Cardiac muscle cell (in vitro differentiated cells and primary cell): Measurements from ENCODE around the gene TAPT1. TPM values are rescaled to one million over a fixed set of nuclear protein-coding genes. Genes with fewer than 3 reads are reported as not detected.

Experiments
- DNase-seq, 2 donors: peaks; one replicate each; pipeline versions ENCODE4 v3.0.0 to v3.0.0-alpha.2; 2010 to 2017; ENCODE audit warnings: low read depth in 1 of 2, low spot score in 1 of 2
- H3K27ac ChIP-seq: fragments of 200-600 bp; sonication (generic); 2 replicates; pipeline ENCODE4 v1.5.1; 2016
- H3K27me3 ChIP-seq: fragments of 200-600 bp; sonication (generic); 2 replicates; pipeline ENCODE4 v1.6.0; 2016; ENCODE audit warnings: control low read depth
- H3K36me3 ChIP-seq: fragments of 200-600 bp; sonication (generic); 2 replicates; pipeline ENCODE4 v1.5.1; 2016; ENCODE audit warnings: control low read depth
- H3K4me1 ChIP-seq: fragments of 200-600 bp; sonication (generic); 2 replicates; pipeline ENCODE4 v1.8.1; 2017; ENCODE audit warnings: low read depth, mild to moderate bottlenecking, mixed run types
- H3K4me3 ChIP-seq: fragments of 200-600 bp; sonication (generic); 2 replicates; pipeline ENCODE4 v1.5.1; 2016; ENCODE audit warnings: mild to moderate bottlenecking
- H3K9me3 ChIP-seq: fragments of 200-600 bp; sonication (generic); 2 replicates; pipeline ENCODE4 v1.5.1; 2017; ENCODE audit warnings: low read depth, mild to moderate bottlenecking, control low read depth
- polyA plus RNA-seq: library from polyadenylated mRNA; unstranded; fragments of >200 nt; fragmentation: Nextera tagmentation; extraction: Ambion mirVana; gene quantifications from 2 replicates; pipeline ENCODE4 v1.2.1, GENCODE V29; 2016
- total RNA-seq: library from RNA; depleted of rRNA; stranded (reverse); fragments of >200 nt; gene quantifications from 2 replicates; pipeline ENCODE4 v1.2.3, GENCODE V29; 2016
- TF ChIP-seq, protein P1 (sequence below): IDR thresholded peaks from 2 replicates; pipeline ENCODE4 v1.5.1; 2012; ENCODE audit warnings: low read depth, mild to moderate bottlenecking, low read length

The TAPT1 gene
- total and polyA plus RNA-seq, 2 experiments from 2014 or later = 9.8 to 16.9 TPM

DNA sequence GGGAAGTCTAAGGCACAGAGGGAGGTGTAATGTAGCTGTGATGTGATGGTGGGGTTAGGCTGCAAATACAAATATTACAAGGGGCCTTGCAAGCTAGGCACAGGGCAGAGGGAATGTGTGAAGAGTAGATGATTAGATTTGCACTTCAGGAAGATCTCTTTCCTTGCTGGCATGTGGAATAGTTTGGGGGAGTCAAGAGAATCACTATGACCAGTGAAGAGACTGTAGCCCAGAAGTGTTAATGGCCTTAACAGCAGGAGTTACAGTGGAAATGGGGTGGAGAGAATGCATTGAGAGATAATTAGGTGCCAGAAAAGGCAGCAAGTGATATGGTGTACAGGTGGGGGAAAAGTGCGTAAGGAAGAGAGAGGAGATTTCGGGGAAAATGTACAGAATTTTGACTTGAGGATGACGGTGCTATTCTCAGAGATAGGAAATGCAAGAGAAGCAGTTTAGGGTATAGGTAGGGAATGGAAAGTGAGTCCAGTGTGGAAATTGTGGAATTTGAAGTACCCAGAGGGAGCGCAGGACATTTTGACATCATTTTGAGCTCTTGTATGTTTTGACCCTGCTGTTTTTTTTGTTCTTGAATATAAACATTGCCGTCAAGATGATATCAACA lies 10.2 kb upstream of the TAPT1 start:
- no peaks in the 10 kb centered on the region for H3K27me3 ChIP-seq
- no peak overlapping the region for H3K4me3 ChIP-seq
- no peak overlapping the region for H3K27ac ChIP-seq
- H3K36me3 ChIP-seq = no peaks in the 10 kb centered on the region
- DNase-seq = no peak
- no peaks in the 10 kb centered on the region for H3K9me3 ChIP-seq
- H3K4me1 ChIP-seq = no peaks in the 10 kb centered on the region
- TF ChIP-seq, protein P1, sequence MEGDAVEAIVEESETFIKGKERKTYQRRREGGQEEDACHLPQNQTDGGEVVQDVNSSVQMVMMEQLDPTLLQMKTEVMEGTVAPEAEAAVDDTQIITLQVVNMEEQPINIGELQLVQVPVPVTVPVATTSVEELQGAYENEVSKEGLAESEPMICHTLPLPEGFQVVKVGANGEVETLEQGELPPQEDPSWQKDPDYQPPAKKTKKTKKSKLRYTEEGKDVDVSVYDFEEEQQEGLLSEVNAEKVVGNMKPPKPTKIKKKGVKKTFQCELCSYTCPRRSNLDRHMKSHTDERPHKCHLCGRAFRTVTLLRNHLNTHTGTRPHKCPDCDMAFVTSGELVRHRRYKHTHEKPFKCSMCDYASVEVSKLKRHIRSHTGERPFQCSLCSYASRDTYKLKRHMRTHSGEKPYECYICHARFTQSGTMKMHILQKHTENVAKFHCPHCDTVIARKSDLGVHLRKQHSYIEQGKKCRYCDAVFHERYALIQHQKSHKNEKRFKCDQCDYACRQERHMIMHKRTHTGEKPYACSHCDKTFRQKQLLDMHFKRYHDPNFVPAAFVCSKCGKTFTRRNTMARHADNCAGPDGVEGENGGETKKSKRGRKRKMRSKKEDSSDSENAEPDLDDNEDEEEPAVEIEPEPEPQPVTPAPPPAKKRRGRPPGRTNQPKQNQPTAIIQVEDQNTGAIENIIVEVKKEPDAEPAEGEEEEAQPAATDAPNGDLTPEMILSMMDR = no peak

DNA sequence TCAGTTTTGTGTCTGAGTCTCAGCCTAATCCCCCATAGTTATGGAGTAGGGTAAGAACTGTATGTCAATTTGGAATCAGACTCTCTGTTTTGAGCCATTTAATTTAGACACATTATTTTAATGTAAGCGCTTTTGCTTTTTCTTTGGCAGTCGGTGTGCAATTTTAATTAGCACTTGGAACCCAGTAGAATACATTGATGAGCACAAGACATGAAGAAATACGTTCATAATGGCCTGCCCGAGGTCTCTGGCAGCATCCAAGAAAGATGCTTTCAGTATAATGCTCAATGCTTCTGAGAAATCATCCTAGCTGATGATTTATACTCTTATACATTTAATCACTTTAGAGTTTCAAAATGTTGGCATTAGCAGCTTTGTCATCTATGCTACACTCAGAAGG lies 8.9 kb upstream of the TAPT1 start:
- Histone ChIP-seq H3K9me3 (no peaks in the 10 kb centered on the region), H3K36me3 (no peaks in the 10 kb centered on the region), H3K27ac (no peak overlapping the region), H3K4me3 (no peak overlapping the region), H3K4me1 (no peaks in the 10 kb centered on the region), H3K27me3 (no peaks in the 10 kb centered on the region)
- no peak for DNase-seq
- TF ChIP-seq, protein P1 = no peak

DNA sequence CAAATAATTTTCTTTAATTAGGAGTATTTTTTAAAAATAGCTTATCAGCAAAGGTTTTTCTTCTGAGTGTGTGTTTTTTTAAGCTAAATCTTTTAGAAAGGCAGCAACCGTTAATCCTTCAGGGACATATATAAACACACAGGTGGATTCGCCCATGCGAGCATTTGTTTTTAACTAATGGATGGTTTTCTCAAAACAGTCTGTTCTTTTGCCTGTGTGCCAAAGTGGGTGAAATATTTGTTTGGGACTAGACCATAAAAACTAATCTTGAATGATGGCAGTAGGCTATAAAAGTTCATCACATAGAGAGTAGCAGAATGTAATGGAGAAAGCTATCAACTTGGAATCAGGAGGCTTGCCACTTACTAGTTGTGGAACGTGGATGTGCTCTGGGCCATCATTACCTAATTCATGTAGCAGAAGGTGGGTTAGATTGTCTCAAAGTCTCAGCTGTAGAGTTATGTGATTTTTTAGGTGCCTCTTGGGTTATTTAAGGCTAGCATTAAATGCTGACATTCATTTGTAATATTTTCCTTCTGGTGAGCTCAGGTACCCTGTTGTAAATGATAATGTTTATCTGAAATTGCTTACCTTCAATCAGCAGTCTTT lies 7.4 kb upstream of the TAPT1 start:
- H3K4me1 ChIP-seq = no peaks in the 10 kb centered on the region
- H3K9me3 ChIP-seq = no peaks in the 10 kb centered on the region
- no peaks in the 10 kb centered on the region for H3K27me3 ChIP-seq
- H3K4me3 ChIP-seq = no peak overlapping the region
- no peak for DNase-seq
- H3K27ac ChIP-seq = no peak overlapping the region
- TF ChIP-seq, protein P1 = no peak
- H3K36me3 ChIP-seq = no peaks in the 10 kb centered on the region

DNA sequence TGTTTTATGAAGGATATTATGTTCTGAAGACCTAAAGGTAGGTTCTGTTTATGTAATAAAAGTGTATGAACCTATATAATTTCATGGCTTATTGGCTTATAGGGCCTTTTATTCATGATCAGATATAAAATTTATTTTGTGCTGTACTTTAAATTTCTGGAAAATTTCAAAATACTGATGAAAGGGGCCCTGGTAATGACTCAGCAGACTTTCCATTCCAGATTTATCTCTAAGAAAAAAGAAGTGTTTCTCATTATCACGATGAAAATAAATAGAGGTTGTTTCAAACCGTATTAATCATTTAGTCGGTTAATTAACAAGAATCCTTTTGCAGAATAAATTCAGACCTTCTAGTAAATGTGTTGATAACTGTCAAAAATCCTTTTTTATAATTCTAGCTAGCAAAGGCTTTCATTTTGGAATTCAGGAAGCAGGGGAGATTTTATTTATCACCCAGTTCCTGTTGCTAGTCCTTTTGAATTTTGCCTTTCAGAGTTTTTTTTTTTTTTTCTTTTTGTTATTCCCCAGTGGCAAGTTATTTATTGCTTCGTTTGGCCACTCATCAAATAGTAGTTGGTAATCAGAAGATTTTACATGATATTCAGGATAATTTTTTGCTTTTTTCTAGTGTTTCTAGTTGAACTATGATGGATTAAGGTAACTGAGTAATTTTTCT lies 5.4 kb upstream of the TAPT1 start:
- Histone ChIP-seq H3K27ac (no peak overlapping the region), H3K4me3 (no peak overlapping the region), H3K4me1 (no peaks in the 10 kb centered on the region), H3K27me3 (no peaks in the 10 kb centered on the region), H3K9me3 (no peaks in the 10 kb centered on the region), H3K36me3 (no peaks in the 10 kb centered on the region)
- TF ChIP-seq, protein P1 = no peak
- DNase-seq = peak in 1 of 2 donors; percentile 39

DNA sequence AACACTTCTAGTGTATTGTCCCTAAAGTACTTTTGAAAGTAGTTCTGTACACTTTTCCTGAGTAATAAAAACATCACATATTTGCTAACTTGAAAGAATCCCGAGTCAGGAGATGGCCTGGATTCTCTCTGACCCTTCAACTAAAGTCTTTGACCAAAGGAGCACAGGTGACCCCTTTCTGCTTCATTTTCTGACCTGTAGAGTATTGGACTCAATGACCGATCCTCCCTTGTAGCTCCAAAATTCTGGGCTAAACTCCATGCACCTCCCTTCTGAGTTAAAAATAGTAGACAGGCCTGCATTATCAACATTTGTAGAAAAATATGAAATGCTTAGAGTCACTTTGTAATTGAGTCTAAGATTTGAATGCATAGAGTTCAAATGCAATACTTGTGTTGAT lies 4.0 kb upstream of the TAPT1 start:
- no peak overlapping the region for H3K4me3 ChIP-seq
- no peaks in the 10 kb centered on the region for H3K9me3 ChIP-seq
- TF ChIP-seq, protein P1 = no peak
- peaks cover under 1% of the 10 kb centered on the region for H3K4me1 ChIP-seq
- H3K27me3 ChIP-seq = no peaks in the 10 kb centered on the region
- no peaks in the 10 kb centered on the region for H3K36me3 ChIP-seq
- H3K27ac ChIP-seq = no peak overlapping the region
- no peak for DNase-seq
